ENCODE data around the gene PSMD2.

PSMD2 gene

GRCh38 chr3:184343200-184343876 is 44.3 kb downstream of the PSMD2 start:
- TF ChIP-seq CTCF (IDR thresholded peaks at IDR 0.05; ENCODE audit: low read depth, low read length): no peak
- no peak overlapping the region for H3K4me3 ChIP-seq (ENCODE audit: low read depth, low read length)

GRCh38 chr3:184344579-184345316 is 45.7 kb downstream of the PSMD2 start:
- no peak overlapping the region for H3K4me3 ChIP-seq (ENCODE audit: low read depth, low read length)
- no peak for TF ChIP-seq CTCF (IDR thresholded peaks at IDR 0.05; ENCODE audit: low read depth, low read length)

GRCh38 chr3:184345317-184346144 is 46.5 kb downstream of the PSMD2 start:
- peak; percentile 25 for TF ChIP-seq CTCF (IDR thresholded peaks at IDR 0.05; ENCODE audit: low read depth, low read length)
- no peak overlapping the region for H3K4me3 ChIP-seq (ENCODE audit: low read depth, low read length)

- no peak for TF ChIP-seq CTCF (IDR thresholded peaks at IDR 0.05; ENCODE audit: low read depth, low read length)
- no peak overlapping the region for H3K4me3 ChIP-seq (ENCODE audit: low read depth, low read length)
These were observed 47.6 kb downstream of the PSMD2 start for GRCh38 chr3:184346480-184347190.

GRCh38 chr3:184347321-184348056 is 48.4 kb downstream of the PSMD2 start:
- TF ChIP-seq CTCF (IDR thresholded peaks at IDR 0.05; ENCODE audit: low read depth, low read length): no peak
- H3K4me3 ChIP-seq (ENCODE audit: low read depth, low read length): no peak overlapping the region

GRCh38 chr3:184348057-184348382 is 49.0 kb downstream of the PSMD2 start:
- TF ChIP-seq CTCF (IDR thresholded peaks at IDR 0.05; ENCODE audit: low read depth, low read length): no peak
- H3K4me3 ChIP-seq (ENCODE audit: low read depth, low read length): no peak overlapping the region
